Rectal smooth muscle tissue (tissue), 1 donor: ENCODE results near the gene PRKAG2.

Experiments used
- H3K27ac ChIP-seq: one replicate; pipeline ENCODE4 v1.7.0; 2013; ENCODE audit warnings: low read depth, low read length, inconsistent platforms
- H3K27me3 ChIP-seq: one replicate; pipeline ENCODE4 v1.7.0; 2013; ENCODE audit warnings: low read length; ENCODE audit not compliant: control insufficient read depth, insufficient read depth
- H3K36me3 ChIP-seq: one replicate; pipeline ENCODE4 v1.7.0; 2013; ENCODE audit warnings: low read length; ENCODE audit not compliant: control insufficient read depth, insufficient read depth
- H3K4me1 ChIP-seq: one replicate; pipeline ENCODE4 v1.7.0; 2013; ENCODE audit warnings: low read length; ENCODE audit not compliant: control insufficient read depth, insufficient read depth
- H3K4me3 ChIP-seq: one replicate; pipeline ENCODE4 v1.7.0; 2013; ENCODE audit warnings: low read length
- H3K9ac ChIP-seq: one replicate; pipeline ENCODE4 v1.7.0; 2013; ENCODE audit warnings: low read length

PRKAG2 gene

GRCh38 chr7:151769188-151769821, 107.6 kb downstream of the PRKAG2 start:
- no peaks in the 10 kb centered on the region for H3K36me3 ChIP-seq
- H3K27ac ChIP-seq, result no peak overlapping the region
- H3K9ac ChIP-seq, result no peak overlapping the region
- H3K4me3 ChIP-seq, result no peak overlapping the region
- H3K27me3 ChIP-seq, result no peaks in the 10 kb centered on the region
- H3K4me1 ChIP-seq, result peaks cover 2% of the 10 kb centered on the region

- Histone ChIP-seq H3K4me1 (peaks cover 2% of the 10 kb centered on the region), H3K4me3 (no peak overlapping the region), H3K9ac (no peak overlapping the region), H3K27ac (no peak overlapping the region), H3K27me3 (no peaks in the 10 kb centered on the region), H3K36me3 (no peaks in the 10 kb centered on the region)
Measured at GRCh38 chr7:151768805-151769187, 108.1 kb downstream of the PRKAG2 start.

GRCh38 chr7:151767557-151767956, 109.4 kb downstream of the PRKAG2 start:
- no peaks in the 10 kb centered on the region for H3K27me3 ChIP-seq
- H3K9ac ChIP-seq, result no peak overlapping the region
- peaks cover 2% of the 10 kb centered on the region for H3K4me1 ChIP-seq
- H3K36me3 ChIP-seq, result no peaks in the 10 kb centered on the region
- no peak overlapping the region for H3K4me3 ChIP-seq
- no peak overlapping the region for H3K27ac ChIP-seq

- no peak overlapping the region for H3K4me3 ChIP-seq
- no peak overlapping the region for H3K9ac ChIP-seq
- peaks cover 2% of the 10 kb centered on the region for H3K4me1 ChIP-seq
- H3K36me3 ChIP-seq, result no peaks in the 10 kb centered on the region
- H3K27me3 ChIP-seq, result no peaks in the 10 kb centered on the region
- no peak overlapping the region for H3K27ac ChIP-seq
Measured at GRCh38 chr7:151764056-151764920, 112.6 kb downstream of the PRKAG2 start.

GRCh38 chr7:151763420-151763984, 113.4 kb downstream of the PRKAG2 start:
- no peak overlapping the region for H3K4me3 ChIP-seq

GRCh38 chr7:151762583-151763245, 114.2 kb downstream of the PRKAG2 start:
- no peak overlapping the region for H3K4me3 ChIP-seq
- no peaks in the 10 kb centered on the region for H3K36me3 ChIP-seq

More at GRCh38 chr7:151763420-151763984, 113.4 kb downstream of the PRKAG2 start:
- H3K27me3 ChIP-seq, result no peaks in the 10 kb centered on the region
- no peaks in the 10 kb centered on the region for H3K36me3 ChIP-seq
- H3K4me1 ChIP-seq, result peaks cover 10% of the 10 kb centered on the region
- H3K9ac ChIP-seq, result no peak overlapping the region
- H3K27ac ChIP-seq, result no peak overlapping the region

GRCh38 chr7:151761957-151762356, 115.0 kb downstream of the PRKAG2 start:
- Histone ChIP-seq H3K4me3 (no peak overlapping the region), H3K4me1 (peaks cover 23% of the 10 kb centered on the region), H3K27me3 (no peaks in the 10 kb centered on the region), H3K9ac (no peak overlapping the region), H3K27ac (no peak overlapping the region), H3K36me3 (no peaks in the 10 kb centered on the region)

More at GRCh38 chr7:151762583-151763245, 114.2 kb downstream of the PRKAG2 start:
- H3K4me1 ChIP-seq, result peaks cover 18% of the 10 kb centered on the region
- no peak overlapping the region for H3K27ac ChIP-seq
- no peak overlapping the region for H3K9ac ChIP-seq
- no peaks in the 10 kb centered on the region for H3K27me3 ChIP-seq

- Histone ChIP-seq H3K36me3 (no peaks in the 10 kb centered on the region), H3K27me3 (no peaks in the 10 kb centered on the region), H3K9ac (no peak overlapping the region), H3K27ac (no peak overlapping the region), H3K4me3 (no peak overlapping the region), H3K4me1 (peaks cover 29% of the 10 kb centered on the region)
Measured at GRCh38 chr7:151761231-151761630, 115.7 kb downstream of the PRKAG2 start.

- Histone ChIP-seq H3K27ac (no peak overlapping the region), H3K27me3 (no peaks in the 10 kb centered on the region), H3K36me3 (no peaks in the 10 kb centered on the region), H3K4me3 (no peak overlapping the region), H3K4me1 (peaks cover 45% of the 10 kb centered on the region), H3K9ac (no peak overlapping the region)
Measured at GRCh38 chr7:151759591-151760042, 117.3 kb downstream of the PRKAG2 start.

GRCh38 chr7:151758622-151759540, 118.0 kb downstream of the PRKAG2 start:
- H3K4me3 ChIP-seq, result no peak overlapping the region
- H3K27ac ChIP-seq, result peak overlapping the region; percentile 15
- H3K27me3 ChIP-seq, result no peaks in the 10 kb centered on the region
- no peaks in the 10 kb centered on the region for H3K36me3 ChIP-seq
- peaks cover 49% of the 10 kb centered on the region for H3K4me1 ChIP-seq
- H3K9ac ChIP-seq, result no peak overlapping the region

GRCh38 chr7:151757274-151757673, 119.6 kb downstream of the PRKAG2 start:
- peaks cover 49% of the 10 kb centered on the region for H3K4me1 ChIP-seq
- no peaks in the 10 kb centered on the region for H3K27me3 ChIP-seq
- no peaks in the 10 kb centered on the region for H3K36me3 ChIP-seq
- H3K4me3 ChIP-seq, result no peak overlapping the region
- peak overlapping the region; percentile 43 for H3K27ac ChIP-seq
- H3K9ac ChIP-seq, result no peak overlapping the region
